ENCODE measurements around the gene TRIM60. TPM values are rescaled to one million over a fixed set of nuclear protein-coding genes. Genes with fewer than 3 reads are reported as not detected.
"Not testable (repeated sequence)": the region's sequence is repeated elsewhere in the genome, so short reads cannot be mapped to it uniquely, and the experiment has no call there.

Gene TRIM60
- total and polyA plus RNA-seq, 2 of the 4 experiments (the other 2 are of a cell fraction): not detected

DNA sequence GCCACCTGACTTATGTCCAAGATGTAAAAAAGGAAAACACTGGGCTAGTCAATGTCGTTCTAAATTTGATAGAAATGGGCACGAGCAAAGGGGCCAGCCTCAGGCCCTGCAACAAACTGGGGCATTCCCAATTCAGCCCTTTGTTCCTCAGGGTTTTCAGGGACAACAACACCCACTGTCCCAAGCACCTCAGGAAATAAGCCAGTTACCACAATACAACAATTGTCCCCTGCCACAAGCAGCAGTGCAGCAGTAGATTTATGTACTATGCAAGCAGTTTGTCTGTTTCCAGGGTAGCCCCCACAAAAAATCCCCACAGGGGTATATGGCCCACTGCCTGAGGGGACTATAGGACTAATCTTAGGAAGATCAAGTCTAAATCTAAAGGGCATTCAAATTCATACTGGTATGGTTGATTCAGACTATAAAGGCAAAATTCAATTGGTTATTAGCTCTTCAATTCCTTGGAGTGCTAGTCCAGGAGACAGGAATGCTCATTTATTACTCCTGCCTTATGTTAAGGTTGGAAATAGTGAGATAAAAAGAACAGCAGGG is 33.2 kb upstream of the TRIM60 start:
- H3K9me1 ChIP-seq (ENCODE audit: insufficient read depth, low read length); H3K36me3 ChIP-seq (ENCODE audit: control insufficient read depth, insufficient read depth, low read length); H4K91ac ChIP-seq (ENCODE audit: insufficient read depth, low read depth, low read length); H3K14ac ChIP-seq (replicated peaks; ENCODE audit: low read depth, low read length); H2BK20ac ChIP-seq (ENCODE audit: low read depth, low read length); H2BK120ac ChIP-seq (ENCODE audit: low read depth, low read length); H2BK5ac ChIP-seq (ENCODE audit: low read depth, low read length, poor library complexity, severe bottlenecking); H3K27me3 ChIP-seq (ENCODE audit: control insufficient read depth, insufficient read depth, low read length); H3K27ac ChIP-seq (ENCODE audit: insufficient read depth, low read length); H2AK5ac ChIP-seq (ENCODE audit: low read depth, low read length); intact Hi-C loops (cut with micrococcal nuclease); H3K9ac ChIP-seq (ENCODE audit: low read depth, low read length); in situ Hi-C loops (cut with MboI; ENCODE audit: low sequenced_read_pairs); H3K56ac ChIP-seq (ENCODE audit: extremely low read depth, insufficient read depth, low read length); DNase-seq; POLR2A ChIA-PET (ENCODE audit: unreplicated experiment); H4K5ac ChIP-seq (ENCODE audit: low read depth, low read length); H3K79me1 ChIP-seq (ENCODE audit: low read depth in 1 of 2, low read length in 2 of 2); H3K4ac ChIP-seq (ENCODE audit: low read depth, low read length); H2AFZ ChIP-seq (replicated peaks; ENCODE audit: low read length, poor library complexity); H4K8ac ChIP-seq (ENCODE audit: low read depth in 2 of 2, low read length in 2 of 2); dilution Hi-C loops (cut with HindIII; ENCODE audit: low sequenced_read_pairs, unreplicated experiment); ATAC-seq (ENCODE audit: low read depth); H3K4me2 ChIP-seq (ENCODE audit: low read depth, low read length); H2AK9ac ChIP-seq (replicated peaks; ENCODE audit: low read depth, low read length, poor library complexity); H3K4me1 ChIP-seq (ENCODE audit: control insufficient read depth, insufficient read depth, low read length); H2BK15ac ChIP-seq (ENCODE audit: low read depth, low read length); H3K4me3 ChIP-seq (ENCODE audit: insufficient read depth, low read depth, low read length); H3K18ac ChIP-seq (ENCODE audit: low read depth, low read length); CTCF ChIA-PET; BruUV-seq (replicated peaks); H3K9me3 ChIP-seq (ENCODE audit: control insufficient read depth, insufficient read depth, low read length); H4K20me1 ChIP-seq (ENCODE audit: insufficient read depth, low read length); H3K23ac ChIP-seq (ENCODE audit: low read depth, low read length): not testable (repeated sequence)
- WGBS, 2 experiments (ENCODE audit: extremely low coverage in 2 of 2, insufficient read length in 1 of 2): no CpG with 5 or more reads among the region's 2 CpGs

DNA sequence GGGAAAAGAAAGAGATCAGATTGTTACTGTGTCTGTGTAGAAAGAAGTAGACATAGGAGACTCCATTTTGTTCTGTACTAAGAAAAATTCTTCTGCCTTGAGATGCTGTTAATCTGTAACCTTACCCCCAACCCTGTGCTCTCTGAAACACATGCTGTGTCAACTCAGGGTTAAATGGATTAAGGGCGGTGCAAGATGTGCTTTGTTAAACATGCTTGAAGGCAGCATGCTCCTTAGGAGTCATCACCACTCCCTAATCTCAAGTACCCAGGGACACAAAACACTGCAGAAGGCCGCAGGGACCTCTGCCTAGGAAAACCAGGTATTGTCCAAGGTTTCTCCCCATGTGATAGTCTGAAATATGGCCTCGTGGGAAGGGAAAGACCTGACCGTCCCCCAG is 29.8 kb upstream of the TRIM60 start:
- H2BK20ac ChIP-seq (ENCODE audit: low read depth, low read length); CTCF ChIA-PET; H3K56ac ChIP-seq (ENCODE audit: extremely low read depth, insufficient read depth, low read length); H2AK5ac ChIP-seq (ENCODE audit: low read depth, low read length); H3K4ac ChIP-seq (ENCODE audit: low read depth, low read length); H2BK15ac ChIP-seq (ENCODE audit: low read depth, low read length); H4K5ac ChIP-seq (ENCODE audit: low read depth, low read length); dilution Hi-C loops (cut with HindIII; ENCODE audit: low sequenced_read_pairs, unreplicated experiment); H3K4me1 ChIP-seq (ENCODE audit: control insufficient read depth, insufficient read depth, low read length); BruUV-seq (replicated peaks); H3K23ac ChIP-seq (ENCODE audit: low read depth, low read length); in situ Hi-C loops (cut with MboI; ENCODE audit: low sequenced_read_pairs); H2BK120ac ChIP-seq (ENCODE audit: low read depth, low read length); H4K20me1 ChIP-seq (ENCODE audit: insufficient read depth, low read length); ATAC-seq (ENCODE audit: low read depth); H2BK5ac ChIP-seq (ENCODE audit: low read depth, low read length, poor library complexity, severe bottlenecking); H4K91ac ChIP-seq (ENCODE audit: insufficient read depth, low read depth, low read length); H3K36me3 ChIP-seq (ENCODE audit: control insufficient read depth, insufficient read depth, low read length); H2AK9ac ChIP-seq (replicated peaks; ENCODE audit: low read depth, low read length, poor library complexity); H4K8ac ChIP-seq (ENCODE audit: low read depth in 2 of 2, low read length in 2 of 2); H3K14ac ChIP-seq (replicated peaks; ENCODE audit: low read depth, low read length); H2AFZ ChIP-seq (replicated peaks; ENCODE audit: low read length, poor library complexity); H3K27ac ChIP-seq (ENCODE audit: insufficient read depth, low read length); H3K27me3 ChIP-seq (ENCODE audit: control insufficient read depth, insufficient read depth, low read length); H3K4me2 ChIP-seq (ENCODE audit: low read depth, low read length); H3K9me1 ChIP-seq (ENCODE audit: insufficient read depth, low read length); H3K9ac ChIP-seq (ENCODE audit: low read depth, low read length); H3K9me3 ChIP-seq (ENCODE audit: control insufficient read depth, insufficient read depth, low read length); H3K4me3 ChIP-seq (ENCODE audit: insufficient read depth, low read depth, low read length); DNase-seq; H3K18ac ChIP-seq (ENCODE audit: low read depth, low read length); POLR2A ChIA-PET (ENCODE audit: unreplicated experiment); H3K79me1 ChIP-seq (ENCODE audit: low read depth in 1 of 2, low read length in 2 of 2): not testable (repeated sequence)
- no CpG with 5 or more reads among the region's 4 CpGs for WGBS, 2 experiments (ENCODE audit: extremely low coverage in 2 of 2, insufficient read length in 1 of 2)
- intact Hi-C loops (cut with micrococcal nuclease): loop anchor here (2.0 kb wide), 1 partner anchor 223 kb away; no protein-coding TSS in a partner anchor
